ENCODE measurements around the gene IGSF8.
"Not testable (repeated sequence)": the region's sequence is repeated elsewhere in the genome, so short reads cannot be mapped to it uniquely, and the experiment has no call there.

The IGSF8 gene

DNA sequence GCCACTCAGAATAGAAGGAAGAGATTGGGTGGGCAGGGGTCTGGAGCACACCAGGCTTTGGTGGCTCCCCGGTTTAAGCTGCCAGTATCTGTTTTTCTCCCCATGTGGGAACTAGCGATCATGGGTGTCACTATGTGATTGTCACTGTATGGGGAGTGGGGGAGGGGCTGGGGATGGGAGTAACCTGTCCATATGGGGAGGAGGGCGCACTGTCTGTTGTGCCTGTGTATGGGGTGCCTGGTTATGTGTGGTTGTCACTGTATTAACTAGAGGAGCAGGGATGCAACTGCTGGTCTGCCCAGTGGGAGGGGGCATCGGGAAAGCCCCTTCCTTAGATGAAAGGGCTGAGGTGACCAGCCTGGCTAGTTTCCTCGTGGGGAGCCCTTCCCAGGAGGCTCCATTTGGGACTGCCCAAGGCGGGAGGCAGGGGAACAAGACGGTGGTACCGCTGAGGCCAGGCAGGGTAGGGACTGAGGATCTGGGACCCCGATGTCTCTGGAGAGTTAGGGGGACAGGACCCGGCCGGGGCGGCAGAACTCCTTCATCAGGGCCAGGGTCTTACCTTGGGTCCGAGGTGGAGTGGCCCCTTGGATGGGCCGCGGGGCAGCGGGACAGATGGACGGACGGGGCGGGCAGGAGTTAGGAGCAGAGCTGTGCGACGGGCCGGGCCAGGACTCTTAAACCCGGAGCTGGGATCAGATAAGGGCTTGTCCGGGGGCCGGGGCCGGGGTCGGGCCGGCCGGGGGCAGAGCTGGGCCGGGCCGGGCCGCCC lies 28.8 kb downstream of the IGSF8 start, which contains the start of gene KCNJ10:
KCNJ10 (minus strand) TSS at position 701 of the 772 bp plus-strand sequence. CDS start 27,628 bp downstream, outside the sequence.
- DNase-seq (ENCODE audit: low read depth in 2 of 3, low spot score in 2 of 3) = no peak

DNA sequence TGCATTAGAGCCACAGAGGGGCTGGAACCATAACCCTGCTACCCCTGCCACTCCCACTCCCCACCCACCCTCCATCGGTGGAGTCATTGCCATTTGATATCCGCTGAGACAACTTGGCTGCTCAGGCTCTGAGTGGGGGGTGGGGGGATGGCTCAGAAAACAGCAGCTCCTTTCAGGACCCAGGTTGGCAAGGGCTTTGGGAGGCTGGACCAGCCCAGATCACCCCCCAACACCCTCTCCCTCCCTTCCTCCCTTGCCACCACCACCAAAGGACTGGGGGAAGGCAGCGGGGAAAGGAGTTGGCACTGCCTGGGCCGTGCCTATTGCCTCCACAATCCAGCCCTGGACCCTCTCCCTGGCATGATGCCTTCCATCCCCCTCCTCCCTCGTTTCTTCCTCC lies 30.2 kb downstream of the IGSF8 start:
- no peak for DNase-seq (ENCODE audit: low read depth in 2 of 3, low spot score in 2 of 3)

DNA sequence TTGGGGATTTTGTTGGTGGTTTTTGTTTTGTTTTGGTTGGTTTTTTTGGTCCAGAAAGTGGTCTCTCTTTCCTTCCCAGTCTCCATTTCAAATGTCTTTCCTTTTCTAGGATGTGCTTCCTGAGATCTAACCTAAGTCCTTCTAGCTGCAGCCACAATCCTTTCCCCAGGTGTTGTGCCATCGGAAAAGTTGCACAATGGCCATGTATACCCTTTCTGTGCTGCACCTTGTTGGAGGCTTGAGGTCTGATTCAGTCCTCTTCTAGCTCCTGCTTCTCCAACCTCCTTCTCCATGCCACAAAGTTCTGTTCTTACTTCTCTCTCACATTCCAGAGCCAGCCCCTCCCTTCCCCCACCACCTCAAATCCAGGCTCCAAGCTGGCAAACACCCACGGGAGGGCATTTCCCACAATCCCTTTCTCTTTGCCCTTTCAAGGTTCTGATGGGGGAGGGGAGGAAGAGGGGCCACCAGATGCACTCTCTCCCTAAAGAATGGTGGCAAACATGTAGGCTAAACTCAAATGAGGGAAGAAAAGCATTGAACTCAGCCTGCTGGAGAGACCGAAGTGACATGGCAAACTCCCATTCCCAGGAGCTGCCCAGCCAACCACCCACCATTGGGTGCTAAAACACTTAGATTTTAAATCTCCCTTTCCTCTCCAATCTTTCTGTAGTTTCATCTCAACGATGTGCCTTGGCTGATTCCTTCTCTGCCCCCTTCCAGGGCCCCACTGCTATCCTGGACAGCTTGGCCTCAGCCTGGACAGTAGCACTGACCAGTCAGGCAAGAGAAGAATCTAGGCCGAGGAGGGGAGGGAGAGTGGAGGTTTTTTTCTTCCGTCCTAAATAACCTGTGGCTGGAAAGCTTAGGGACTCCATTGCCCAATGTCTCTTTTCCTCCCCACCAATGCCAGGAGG lies 31.3 kb downstream of the IGSF8 start:
- no peak for DNase-seq (ENCODE audit: low read depth in 2 of 3, low spot score in 2 of 3)

DNA sequence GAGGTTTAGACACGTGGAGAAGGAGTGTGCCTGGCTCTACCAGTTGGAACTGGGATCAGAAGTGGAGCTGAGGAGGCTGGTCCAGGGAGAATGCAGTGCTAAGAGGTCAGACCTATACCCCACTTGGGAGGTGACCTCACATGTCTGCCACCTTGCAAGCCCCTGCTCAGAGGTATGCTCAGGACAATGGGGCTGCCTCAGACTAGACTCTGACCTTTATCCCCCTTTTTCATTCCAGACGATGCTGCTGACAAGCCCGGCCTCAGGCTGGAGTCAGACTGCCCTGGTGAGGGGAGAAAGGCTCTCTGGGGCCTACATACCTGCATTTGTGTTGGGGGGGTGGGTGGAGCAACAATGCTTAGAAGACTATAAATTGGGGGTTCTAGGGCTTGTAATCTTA lies 33.7 kb downstream of the IGSF8 start:
- DNase-seq (ENCODE audit: low read depth in 2 of 3, low spot score in 2 of 3) = no peak

DNA sequence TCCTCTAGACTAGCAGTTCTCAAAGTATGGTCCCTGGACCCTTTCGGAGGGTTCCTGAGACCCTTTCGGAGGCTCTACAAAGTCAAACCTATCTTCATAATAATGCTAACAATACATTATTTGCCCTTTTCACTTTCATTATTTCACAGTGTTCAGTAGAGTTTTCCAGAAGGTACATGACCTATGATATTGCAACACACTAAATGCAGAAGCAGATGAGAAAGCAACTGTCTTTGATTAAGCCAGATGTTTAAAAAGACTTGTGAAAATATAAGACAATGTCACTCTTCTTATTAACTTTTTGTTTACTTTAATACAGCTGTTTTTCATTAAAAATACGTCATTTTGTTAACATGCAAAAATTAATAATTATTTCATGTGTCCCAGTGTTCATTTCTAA lies 34.3 kb downstream of the IGSF8 start:
- DNase-seq (ENCODE audit: low read depth in 2 of 3, low spot score in 2 of 3) = no peak

DNA sequence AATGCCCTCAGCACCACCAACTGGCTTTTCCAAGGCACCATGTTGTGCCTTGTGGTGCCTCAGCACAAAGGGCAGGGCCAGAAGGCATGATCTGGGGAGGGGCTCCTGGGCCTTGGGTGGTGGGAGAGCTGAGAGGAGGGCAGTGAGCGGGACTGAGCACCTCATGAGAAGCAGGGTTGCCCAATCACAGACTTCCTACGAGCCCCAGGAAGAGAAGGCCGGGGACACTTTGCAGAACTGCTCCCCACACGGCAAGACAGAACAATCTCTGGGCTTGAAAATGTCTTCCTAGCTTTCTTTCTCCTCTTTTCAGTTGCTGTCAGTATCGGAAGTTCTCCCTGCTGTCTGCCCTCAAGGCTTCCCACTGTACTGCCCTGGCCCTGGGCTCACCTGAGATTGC lies 35.2 kb downstream of the IGSF8 start:
- DNase-seq (ENCODE audit: low read depth in 2 of 3, low spot score in 2 of 3) = no peak

DNA sequence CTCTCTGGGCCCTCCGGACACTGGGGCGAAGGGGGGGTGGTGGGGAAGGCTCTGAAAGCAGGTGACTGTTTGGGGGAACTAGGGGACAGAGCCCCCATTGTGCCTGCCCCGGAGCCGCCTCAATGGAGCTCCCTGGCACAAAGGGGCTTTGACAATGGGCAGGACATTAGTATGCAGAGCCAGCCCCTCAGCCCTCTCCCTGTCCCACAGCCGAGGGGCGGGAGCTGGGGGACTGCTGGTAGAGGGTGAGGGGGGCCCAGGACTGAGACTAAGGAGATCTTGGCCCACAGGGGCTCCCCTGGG lies 36.2 kb downstream of the IGSF8 start:
- DNase-seq (ENCODE audit: low read depth in 2 of 3, low spot score in 2 of 3) = no peak

DNA sequence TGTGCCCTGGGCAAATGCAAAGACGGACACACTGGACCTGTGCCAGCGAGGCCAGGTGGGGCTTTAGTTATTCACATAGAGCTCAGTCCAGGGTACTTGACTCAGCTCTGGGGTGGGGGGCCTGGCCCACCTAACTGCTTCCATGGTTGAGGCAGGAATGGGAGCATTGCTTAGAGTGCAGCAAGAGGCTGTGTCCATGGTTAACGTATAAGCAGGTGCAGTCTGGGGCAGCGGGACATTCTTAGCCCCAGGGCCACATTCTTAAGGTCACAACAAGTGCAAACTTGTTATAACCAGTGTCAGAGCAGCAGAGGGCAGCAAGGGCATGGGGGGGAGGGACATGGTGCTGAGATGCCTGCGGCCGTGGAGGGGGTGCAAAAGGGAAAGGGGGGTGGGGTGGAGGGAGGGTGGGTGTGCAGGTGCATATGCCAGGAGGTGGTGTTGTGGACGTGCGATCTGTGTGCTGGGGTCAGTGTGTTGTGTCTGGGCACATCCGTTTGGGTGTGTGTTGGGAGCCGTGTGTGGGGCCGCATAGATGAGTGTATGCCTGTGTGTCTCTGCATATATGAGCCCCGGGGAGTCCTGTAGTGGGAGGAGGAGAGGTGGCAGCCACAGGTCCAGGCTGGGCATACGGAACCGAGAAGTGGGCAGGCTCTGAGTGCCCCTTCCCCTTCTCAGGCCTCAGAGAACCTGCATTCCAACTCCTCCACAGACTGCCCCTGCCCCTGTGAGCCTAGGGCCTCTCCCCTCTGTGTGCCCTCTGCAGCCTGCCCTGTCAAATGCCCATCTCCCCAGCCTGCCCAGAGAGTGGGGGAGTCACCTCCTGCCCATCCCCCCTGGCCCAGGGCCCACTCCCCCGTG lies 36.8 kb downstream of the IGSF8 start:
- no peak for DNase-seq (ENCODE audit: low read depth in 2 of 3, low spot score in 2 of 3)

DNA sequence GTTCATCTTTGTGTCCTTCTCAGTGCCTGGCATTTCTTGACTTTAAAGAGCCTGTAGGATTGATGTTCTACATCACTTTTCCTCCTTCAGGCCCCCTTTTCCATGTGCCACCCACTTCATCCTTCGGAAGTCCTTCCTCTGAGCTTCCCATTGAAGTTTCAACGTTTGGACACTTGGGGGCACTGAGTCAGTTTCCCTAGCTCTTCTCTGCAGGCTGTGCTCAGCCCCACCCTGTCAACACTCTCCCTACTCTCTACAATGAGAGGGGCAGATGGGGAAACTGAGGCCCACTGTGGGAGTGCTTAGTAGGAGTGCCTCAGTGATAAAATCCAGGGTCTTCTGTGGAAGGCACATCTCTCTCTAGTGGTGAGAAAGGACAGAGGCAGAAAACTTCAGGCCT lies 40.3 kb downstream of the IGSF8 start:
- no peak for DNase-seq (ENCODE audit: low read depth in 2 of 3, low spot score in 2 of 3)

DNA sequence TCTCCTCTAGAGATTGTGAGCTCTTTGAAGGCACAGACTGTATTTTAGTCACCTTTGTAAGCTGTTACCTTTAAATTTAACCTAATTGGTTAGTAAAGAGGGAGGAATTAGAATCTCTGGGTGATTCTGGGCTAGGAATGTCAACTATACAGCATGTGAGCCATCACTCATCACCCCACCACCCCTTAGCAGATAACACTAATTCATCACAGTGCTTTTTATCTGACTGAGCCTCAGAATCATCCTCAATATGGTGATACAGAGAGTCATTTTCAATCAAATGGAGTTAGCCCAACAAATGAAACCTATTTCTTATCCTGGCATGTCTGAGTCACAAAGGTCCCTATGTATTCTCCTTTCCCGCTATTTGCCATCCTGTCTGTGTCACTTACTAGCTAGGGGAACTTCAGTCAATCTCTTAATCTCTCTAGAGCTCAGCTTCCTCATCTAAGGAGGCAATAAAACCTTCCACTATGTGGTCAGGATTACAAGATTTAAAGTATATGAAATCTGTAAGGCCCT lies 41.7 kb downstream of the IGSF8 start:
- DNase-seq (ENCODE audit: low read depth in 2 of 3, low spot score in 2 of 3) = no peak

DNA sequence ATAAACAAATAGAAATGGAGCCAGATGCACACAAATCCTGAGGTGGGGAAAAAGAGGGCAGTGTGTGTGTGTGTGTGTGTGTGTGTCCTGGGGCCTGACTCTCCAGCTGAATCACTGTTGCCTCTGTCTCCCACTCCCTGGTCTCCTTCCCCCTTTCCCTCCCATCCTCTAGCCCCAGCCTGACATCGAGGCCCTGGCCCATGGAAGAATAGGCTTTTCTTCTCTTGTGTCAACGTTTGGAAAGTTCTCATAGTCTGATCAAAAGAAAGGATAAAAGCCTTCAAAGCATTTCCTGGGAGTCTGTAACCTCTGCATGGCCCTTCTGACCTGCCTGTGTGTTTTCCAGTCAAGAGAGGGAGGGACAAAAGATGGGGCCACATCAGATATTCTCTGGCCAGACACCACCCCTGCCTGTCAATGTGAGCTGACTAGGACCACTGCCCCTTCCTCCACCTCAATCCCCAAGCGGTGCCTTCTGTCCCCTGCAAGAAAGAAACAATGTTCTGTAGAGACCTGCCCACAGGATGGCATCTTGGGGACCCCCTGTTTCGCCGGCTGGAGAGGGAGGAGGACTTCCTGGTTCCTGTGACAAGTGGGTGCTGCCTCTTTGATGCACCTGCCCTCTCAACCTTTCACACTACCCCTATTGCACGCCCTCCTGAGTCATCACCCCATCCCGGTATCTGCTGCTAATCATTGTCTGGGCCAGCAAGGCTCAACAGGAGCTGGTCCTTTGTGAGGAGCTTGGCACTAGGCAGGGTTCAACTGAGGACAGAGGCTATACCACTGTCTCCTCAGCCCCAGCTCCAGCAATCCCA lies 44.7 kb downstream of the IGSF8 start:
- no peak for DNase-seq (ENCODE audit: low read depth in 2 of 3, low spot score in 2 of 3)

DNA sequence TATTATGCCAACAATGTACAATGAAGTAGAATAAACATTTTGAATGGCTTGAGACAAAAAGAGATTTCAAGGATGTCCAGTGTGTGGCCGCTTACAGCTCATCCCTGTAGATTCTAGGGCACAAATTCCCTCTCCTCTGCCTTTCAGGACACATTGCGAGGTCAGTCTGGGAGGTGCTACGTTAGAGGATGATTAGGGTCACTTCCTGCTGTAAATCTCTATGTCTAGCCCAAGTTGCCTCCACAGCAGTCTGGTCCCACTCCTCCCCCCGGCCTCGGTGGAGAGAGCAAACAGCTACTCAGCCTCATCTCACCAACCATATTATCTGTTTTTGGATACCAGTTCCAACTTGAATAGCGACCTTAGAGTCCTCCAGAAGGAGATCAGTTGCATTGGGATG lies 45.5 kb downstream of the IGSF8 start:
- DNase-seq (ENCODE audit: low read depth in 2 of 3, low spot score in 2 of 3) = no peak

DNA sequence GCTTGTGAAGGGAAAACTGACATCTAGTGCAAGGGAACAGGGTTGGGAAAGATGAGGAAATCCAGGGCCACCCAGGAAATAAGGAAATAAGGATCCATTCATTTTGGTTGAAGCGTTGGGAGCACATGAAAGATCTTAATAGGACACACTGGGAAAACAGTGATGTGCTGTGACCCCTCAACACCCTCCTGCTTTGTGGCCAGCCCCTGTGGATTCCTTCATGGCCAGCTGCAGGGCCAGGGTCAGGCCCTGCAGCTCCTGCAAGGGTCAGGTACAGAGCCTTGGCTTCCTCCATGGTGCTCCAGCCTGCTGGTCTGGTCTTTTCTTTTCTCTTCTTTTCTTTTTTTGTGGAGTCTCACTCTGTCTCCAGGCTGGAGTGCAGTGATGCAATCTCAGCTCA lies 47.8 kb downstream of the IGSF8 start:
- no peak for DNase-seq (ENCODE audit: low read depth in 2 of 3, low spot score in 2 of 3)

DNA sequence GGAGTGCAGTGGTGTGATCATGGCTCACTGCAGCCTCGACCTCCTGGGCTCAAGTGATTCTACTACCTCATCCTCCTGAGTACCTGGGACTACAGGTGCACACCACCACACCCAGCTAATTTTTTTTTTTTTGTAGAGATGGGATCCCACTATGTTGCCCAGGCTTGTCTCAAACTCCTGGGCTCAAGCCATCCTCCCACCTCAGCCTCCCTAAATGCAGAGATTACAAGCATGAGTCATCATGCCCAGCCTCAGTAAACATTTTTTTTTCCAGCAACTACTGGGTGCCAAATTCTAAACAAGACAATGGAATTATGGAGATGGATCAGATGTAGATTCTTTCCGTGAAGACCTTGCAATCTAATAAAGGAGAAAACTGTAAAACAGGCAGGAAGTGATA lies 48.2 kb downstream of the IGSF8 start:
- not testable (repeated sequence) for DNase-seq (ENCODE audit: low read depth in 2 of 3, low spot score in 2 of 3)

DNA sequence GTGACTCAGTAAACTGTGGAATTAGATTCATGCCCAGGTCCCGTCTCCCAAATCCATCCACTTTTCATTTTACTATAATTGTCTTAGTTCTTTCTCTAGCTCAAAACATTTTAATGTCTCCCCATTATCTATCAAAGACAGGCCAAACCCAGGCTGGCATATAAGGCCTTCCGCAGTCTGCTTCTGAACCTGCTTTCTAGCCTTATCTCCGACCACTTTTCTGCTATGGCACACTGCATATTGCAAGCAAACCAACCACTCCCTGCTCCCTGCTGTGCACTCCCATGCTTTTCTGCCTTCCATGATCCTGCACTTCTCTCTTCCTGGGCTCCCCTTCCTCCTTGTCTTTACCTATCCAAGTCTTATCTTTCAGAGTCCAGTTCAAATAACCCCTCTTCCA lies 49.3 kb downstream of the IGSF8 start:
- no peak for DNase-seq (ENCODE audit: low read depth in 2 of 3, low spot score in 2 of 3)

DNA sequence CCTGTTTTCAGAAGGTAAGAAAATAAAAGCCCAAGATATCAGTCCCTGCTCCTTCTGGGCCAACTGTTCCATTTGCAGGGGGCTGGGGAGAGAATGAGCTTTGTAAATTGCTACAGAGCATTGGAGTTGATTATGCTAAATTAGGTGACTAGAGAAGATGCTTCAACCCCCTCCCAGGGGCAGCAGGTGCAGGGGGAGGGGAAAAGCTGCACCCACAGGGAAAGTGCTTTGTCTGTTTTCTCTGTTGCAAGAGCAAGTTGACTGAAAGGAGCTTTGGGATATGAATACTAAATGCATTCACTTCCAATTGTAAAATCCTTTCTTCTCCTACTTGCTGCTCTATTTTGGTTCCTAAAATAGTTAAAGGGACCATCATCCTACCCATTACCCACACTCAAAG lies 50.1 kb downstream of the IGSF8 start:
- DNase-seq (ENCODE audit: low read depth in 2 of 3, low spot score in 2 of 3) = no peak

DNA sequence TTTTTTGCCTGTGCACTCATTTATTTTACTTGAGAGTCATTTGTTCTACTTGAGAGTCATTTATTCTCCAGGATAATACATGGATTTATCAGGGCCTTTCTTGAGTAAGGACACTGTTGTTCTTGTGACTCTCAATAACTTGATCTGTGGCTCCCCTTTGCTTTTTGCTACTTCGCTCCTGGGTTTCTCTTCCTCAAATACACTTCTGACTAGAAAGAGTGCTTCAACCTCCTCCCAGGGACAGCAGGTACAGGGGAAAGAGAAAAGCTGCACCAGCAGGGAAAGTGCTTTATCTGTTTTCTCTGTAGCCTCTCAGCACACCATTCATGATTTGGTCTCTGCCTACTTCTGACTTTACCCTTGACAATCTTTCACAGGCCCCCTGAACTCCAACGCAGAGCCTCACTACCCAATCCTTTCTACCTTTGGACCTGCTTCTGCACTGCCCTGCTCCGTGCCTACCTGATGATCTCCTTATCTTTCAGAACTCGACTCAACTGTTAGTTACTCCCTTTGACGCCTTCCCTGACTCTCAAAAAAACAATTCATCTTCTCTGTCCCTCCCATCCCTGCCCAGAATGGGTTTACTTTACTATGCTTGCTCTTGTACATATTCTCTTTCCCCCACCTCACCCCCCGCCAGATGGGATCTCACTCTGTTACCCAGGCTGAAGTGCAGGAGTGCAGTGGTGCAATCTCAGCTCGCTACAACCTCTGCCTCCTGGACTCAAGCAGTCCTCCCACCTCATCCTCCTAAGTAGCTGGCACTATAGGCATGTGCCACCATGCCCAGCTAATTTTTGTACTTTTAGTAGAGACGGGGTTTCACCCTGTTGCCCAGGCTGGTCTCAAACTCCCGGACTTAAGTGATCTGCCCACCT lies 51.1 kb downstream of the IGSF8 start:
- no peak for DNase-seq (ENCODE audit: low read depth in 2 of 3, low spot score in 2 of 3)

DNA sequence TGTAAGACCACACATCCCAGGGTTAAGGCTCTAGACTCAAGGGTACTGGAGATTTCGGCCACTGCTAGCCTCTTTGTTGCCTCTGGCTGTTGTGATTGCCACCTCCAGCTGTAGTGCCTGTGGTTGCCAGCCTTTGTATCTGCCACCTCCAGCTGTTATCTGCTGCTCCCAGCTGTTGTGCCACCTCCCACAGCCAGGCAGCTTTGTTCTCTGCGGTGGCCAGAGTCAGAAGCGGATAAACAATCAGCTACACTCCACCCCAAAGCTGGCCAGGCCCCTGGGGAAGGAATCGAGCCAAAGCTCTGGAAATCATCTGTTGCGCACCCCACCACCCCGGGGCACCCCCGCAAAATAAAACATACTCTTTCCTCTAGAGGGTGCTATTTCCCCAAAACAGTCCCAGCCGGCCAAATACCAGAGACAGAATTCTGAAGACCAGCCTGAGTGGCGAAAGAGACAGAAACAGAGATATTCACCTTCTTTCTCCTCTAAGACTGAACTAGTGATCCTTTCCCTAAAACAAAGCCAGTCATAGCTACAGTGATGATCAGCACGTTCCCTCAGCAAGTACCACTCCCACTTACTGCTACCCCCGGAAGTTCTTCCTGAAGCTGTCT lies 51.8 kb downstream of the IGSF8 start:
- DNase-seq (ENCODE audit: low read depth in 2 of 3, low spot score in 2 of 3) = no peak

DNA sequence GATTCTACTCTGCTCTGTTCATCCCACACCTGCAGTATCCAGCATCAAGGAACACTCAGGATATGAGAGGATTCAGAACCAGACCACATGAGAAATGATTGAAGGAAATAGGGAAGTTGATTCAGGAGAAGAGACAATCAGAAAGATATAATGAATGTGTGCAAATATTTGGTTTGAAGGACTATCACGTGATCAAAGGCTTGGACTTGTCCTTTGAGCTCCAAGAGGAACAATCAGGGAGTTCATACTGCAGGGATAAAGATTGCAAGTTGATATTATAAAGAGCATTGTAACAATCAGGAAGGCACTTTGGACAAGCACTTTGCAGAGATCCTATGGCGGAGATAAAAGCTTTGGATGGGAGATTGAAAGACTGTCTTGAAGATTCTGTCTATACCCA lies 52.8 kb downstream of the IGSF8 start:
- DNase-seq (ENCODE audit: low read depth in 2 of 3, low spot score in 2 of 3) = no peak
